ENCODE measurements around the gene HABP2.

- no peak for TF ChIP-seq EZH2 (IDR thresholded peaks at IDR 0.05; ENCODE audit: borderline replicate concordance, low read length)
- no peak for TF ChIP-seq CTCF (IDR thresholded peaks at IDR 0.05; ENCODE audit: low read length)
Measured at GRCh38 chr10:113576852-113577251, 24.0 kb downstream of the HABP2 start.
